ENCODE measurements around the gene APBA2. TPM values are rescaled to one million over a fixed set of nuclear protein-coding genes. Genes with fewer than 3 reads are reported as not detected.

APBA2 gene
- total and polyA plus RNA-seq, 2 of the 4 experiments (the other 2 are of a cell fraction) = 21.7 to 33.0 TPM

DNA sequence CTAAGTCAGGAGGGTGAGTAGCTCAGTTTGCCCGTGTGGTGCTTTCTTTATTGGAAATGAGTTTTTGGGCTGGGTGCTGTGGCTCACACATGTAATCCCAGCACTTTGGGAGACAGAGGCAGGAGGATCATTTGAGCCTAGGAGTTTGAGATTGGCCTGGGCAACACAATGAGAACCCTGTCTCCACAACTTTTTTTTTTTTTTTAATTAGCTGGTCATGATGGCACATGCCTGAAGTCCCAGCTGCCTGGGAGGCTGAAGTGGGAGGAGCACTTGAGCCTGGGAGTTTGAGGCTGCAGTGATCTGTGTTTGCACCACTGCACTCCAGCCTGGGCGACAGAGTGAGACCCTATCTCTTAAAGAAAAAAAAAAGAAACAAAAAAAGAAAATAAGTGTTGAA lies 208.9 kb downstream of the APBA2 start:
- TF ChIP-seq, protein P1, sequence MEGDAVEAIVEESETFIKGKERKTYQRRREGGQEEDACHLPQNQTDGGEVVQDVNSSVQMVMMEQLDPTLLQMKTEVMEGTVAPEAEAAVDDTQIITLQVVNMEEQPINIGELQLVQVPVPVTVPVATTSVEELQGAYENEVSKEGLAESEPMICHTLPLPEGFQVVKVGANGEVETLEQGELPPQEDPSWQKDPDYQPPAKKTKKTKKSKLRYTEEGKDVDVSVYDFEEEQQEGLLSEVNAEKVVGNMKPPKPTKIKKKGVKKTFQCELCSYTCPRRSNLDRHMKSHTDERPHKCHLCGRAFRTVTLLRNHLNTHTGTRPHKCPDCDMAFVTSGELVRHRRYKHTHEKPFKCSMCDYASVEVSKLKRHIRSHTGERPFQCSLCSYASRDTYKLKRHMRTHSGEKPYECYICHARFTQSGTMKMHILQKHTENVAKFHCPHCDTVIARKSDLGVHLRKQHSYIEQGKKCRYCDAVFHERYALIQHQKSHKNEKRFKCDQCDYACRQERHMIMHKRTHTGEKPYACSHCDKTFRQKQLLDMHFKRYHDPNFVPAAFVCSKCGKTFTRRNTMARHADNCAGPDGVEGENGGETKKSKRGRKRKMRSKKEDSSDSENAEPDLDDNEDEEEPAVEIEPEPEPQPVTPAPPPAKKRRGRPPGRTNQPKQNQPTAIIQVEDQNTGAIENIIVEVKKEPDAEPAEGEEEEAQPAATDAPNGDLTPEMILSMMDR (conservative IDR thresholded peaks at IDR 0.05; ENCODE audit: low read depth, low read length) = no peak
- TF ChIP-seq MXI1 (IDR thresholded peaks at IDR 0.05; ENCODE audit: borderline replicate concordance, low read depth, low read length) = no peak
- no peak for TF ChIP-seq FOS (IDR thresholded peaks at IDR 0.05; ENCODE audit: low read depth, low read length)
- no peak for TF ChIP-seq SMC3 (IDR thresholded peaks at IDR 0.05; ENCODE audit: low read depth, low read length)
- no peak for TF ChIP-seq CHD1 (IDR thresholded peaks at IDR 0.05; ENCODE audit: low read depth, low read length)
- TF ChIP-seq BHLHE40 (IDR thresholded peaks at IDR 0.05; ENCODE audit: low read depth, low read length) = no peak
- no peak for TF ChIP-seq CEBPB (IDR thresholded peaks at IDR 0.05; ENCODE audit: low read depth, low read length)
- no peak for TF ChIP-seq POLR2A (IDR thresholded peaks at IDR 0.05; ENCODE audit: low read depth, low read length)
- TF ChIP-seq, protein P2, sequence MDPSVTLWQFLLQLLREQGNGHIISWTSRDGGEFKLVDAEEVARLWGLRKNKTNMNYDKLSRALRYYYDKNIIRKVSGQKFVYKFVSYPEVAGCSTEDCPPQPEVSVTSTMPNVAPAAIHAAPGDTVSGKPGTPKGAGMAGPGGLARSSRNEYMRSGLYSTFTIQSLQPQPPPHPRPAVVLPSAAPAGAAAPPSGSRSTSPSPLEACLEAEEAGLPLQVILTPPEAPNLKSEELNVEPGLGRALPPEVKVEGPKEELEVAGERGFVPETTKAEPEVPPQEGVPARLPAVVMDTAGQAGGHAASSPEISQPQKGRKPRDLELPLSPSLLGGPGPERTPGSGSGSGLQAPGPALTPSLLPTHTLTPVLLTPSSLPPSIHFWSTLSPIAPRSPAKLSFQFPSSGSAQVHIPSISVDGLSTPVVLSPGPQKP (IDR thresholded peaks at IDR 0.05; ENCODE audit: borderline replicate concordance, low read depth, low read length) = no peak
- no peak for TF ChIP-seq MAFK (IDR thresholded peaks at IDR 0.05; ENCODE audit: low read depth, low read length)
- no peak for TF ChIP-seq RCOR1 (IDR thresholded peaks at IDR 0.05; ENCODE audit: insufficient replicate concordance, low read length)
- TF ChIP-seq NFE2L2 (IDR thresholded peaks at IDR 0.05; ENCODE audit: low read depth, low read length) = no peak
- TF ChIP-seq, protein P3, sequence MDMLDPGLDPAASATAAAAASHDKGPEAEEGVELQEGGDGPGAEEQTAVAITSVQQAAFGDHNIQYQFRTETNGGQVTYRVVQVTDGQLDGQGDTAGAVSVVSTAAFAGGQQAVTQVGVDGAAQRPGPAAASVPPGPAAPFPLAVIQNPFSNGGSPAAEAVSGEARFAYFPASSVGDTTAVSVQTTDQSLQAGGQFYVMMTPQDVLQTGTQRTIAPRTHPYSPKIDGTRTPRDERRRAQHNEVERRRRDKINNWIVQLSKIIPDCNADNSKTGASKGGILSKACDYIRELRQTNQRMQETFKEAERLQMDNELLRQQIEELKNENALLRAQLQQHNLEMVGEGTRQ (IDR thresholded peaks at IDR 0.05; ENCODE audit: low read depth, low read length) = no peak
- no peak for TF ChIP-seq RAD21 (IDR thresholded peaks at IDR 0.05; ENCODE audit: low read length)
- TF ChIP-seq RFX5 (IDR thresholded peaks at IDR 0.05; ENCODE audit: low read depth, low read length) = no peak
- TF ChIP-seq MAZ (IDR thresholded peaks at IDR 0.05; ENCODE audit: borderline replicate concordance, low read depth, low read length) = no peak
- H3K9ac ChIP-seq (ENCODE audit: low read depth, low read length) = no peak overlapping the region
- dilution Hi-C loops (cut with HindIII; ENCODE audit: low sequenced_read_pairs, unreplicated experiment) = no loop called here
- H3K9me1 ChIP-seq (ENCODE audit: insufficient read depth, low read length) = no peaks in the 10 kb centered on the region
- WGBS, 2 experiments (ENCODE audit: extremely low coverage in 2 of 2, insufficient read length in 1 of 2) = no CpG with 5 or more reads among the region's 2 CpGs
- no peak overlapping the region for H2AK5ac ChIP-seq (ENCODE audit: low read depth, low read length)
- peaks cover 1% of the 10 kb centered on the region for H3K36me3 ChIP-seq (ENCODE audit: control insufficient read depth, insufficient read depth, low read length)
- H3K9me3 ChIP-seq (ENCODE audit: control insufficient read depth, insufficient read depth, low read length) = no peaks in the 10 kb centered on the region
- no peak overlapping the region for H4K8ac ChIP-seq (ENCODE audit: low read depth in 2 of 2, low read length in 2 of 2)
- no TSS peak for BruUV-seq (replicated peaks)
- no peaks in the 10 kb centered on the region for H3K27me3 ChIP-seq (ENCODE audit: control insufficient read depth, insufficient read depth, low read length)
- H4K5ac ChIP-seq (ENCODE audit: low read depth, low read length) = no peak overlapping the region
- no peak overlapping the region for H3K4me3 ChIP-seq (ENCODE audit: insufficient read depth, low read depth, low read length)
- POLR2A ChIA-PET (ENCODE audit: unreplicated experiment) = no interaction called here
- H3K56ac ChIP-seq (ENCODE audit: extremely low read depth, insufficient read depth, low read length) = no peak overlapping the region
- no peak overlapping the region for H3K18ac ChIP-seq (ENCODE audit: low read depth, low read length)
- no peak overlapping the region for H2BK5ac ChIP-seq (ENCODE audit: low read depth, low read length, poor library complexity, severe bottlenecking)
- H2AFZ ChIP-seq (replicated peaks; ENCODE audit: low read length, poor library complexity) = no peak overlapping the region
- no peak overlapping the region for H3K23ac ChIP-seq (ENCODE audit: low read depth, low read length)
- CTCF ChIA-PET = interaction anchor here (0.6 kb wide), 1 partner anchor 211 kb away, joined by 4 read pairs; no protein-coding TSS in a partner anchor
- H3K4me2 ChIP-seq (ENCODE audit: low read depth, low read length) = no peak overlapping the region
- no peak overlapping the region for H2BK20ac ChIP-seq (ENCODE audit: low read depth, low read length)
- H3K27ac ChIP-seq (ENCODE audit: insufficient read depth, low read length) = no peak overlapping the region
- H4K20me1 ChIP-seq (ENCODE audit: insufficient read depth, low read length) = no peaks in the 10 kb centered on the region
- H3K14ac ChIP-seq (replicated peaks; ENCODE audit: low read depth, low read length) = no peak overlapping the region
- H3K79me1 ChIP-seq (ENCODE audit: low read depth in 1 of 2, low read length in 2 of 2) = no peaks in the 10 kb centered on the region
- in situ Hi-C loops (cut with MboI; ENCODE audit: low sequenced_read_pairs) = no loop called here
- H4K91ac ChIP-seq (ENCODE audit: insufficient read depth, low read depth, low read length) = no peak overlapping the region
- H2AK9ac ChIP-seq (replicated peaks; ENCODE audit: low read depth, low read length, poor library complexity) = no peak overlapping the region
- no peak overlapping the region for H2BK15ac ChIP-seq (ENCODE audit: low read depth, low read length)
- no peak; the same call in 1 of the 2 replicates for ATAC-seq (ENCODE audit: low read depth)
- intact Hi-C loops (cut with micrococcal nuclease) = no loop called here
- no peak overlapping the region for H3K4ac ChIP-seq (ENCODE audit: low read depth, low read length)
- H2BK120ac ChIP-seq (ENCODE audit: low read depth, low read length) = no peak overlapping the region
- no peaks in the 10 kb centered on the region for H3K4me1 ChIP-seq (ENCODE audit: control insufficient read depth, insufficient read depth, low read length)
- DNase-seq = no peak
